22Rv1 (cell line): Measurements from ENCODE around the gene WFS1.

Source experiments
- H3K27ac ChIP-seq: fragments of 450-650 bp; 2 replicates; pipeline ENCODE4 v1.5.1; 2017
- ZFX ChIP-seq: fragments of 450-650 bp; IDR thresholded peaks from 2 replicates; pipeline ENCODE4 v1.6.1; 2017; ENCODE audit warnings: antibody characterized with exemption, borderline replicate concordance
- TF ChIP-seq, protein P1 (sequence below): fragments of 450-650 bp; IDR thresholded peaks from 2 replicates; pipeline ENCODE4 v1.5.1; 2017; ENCODE audit warnings: mild to moderate bottlenecking

The WFS1 gene

DNA sequence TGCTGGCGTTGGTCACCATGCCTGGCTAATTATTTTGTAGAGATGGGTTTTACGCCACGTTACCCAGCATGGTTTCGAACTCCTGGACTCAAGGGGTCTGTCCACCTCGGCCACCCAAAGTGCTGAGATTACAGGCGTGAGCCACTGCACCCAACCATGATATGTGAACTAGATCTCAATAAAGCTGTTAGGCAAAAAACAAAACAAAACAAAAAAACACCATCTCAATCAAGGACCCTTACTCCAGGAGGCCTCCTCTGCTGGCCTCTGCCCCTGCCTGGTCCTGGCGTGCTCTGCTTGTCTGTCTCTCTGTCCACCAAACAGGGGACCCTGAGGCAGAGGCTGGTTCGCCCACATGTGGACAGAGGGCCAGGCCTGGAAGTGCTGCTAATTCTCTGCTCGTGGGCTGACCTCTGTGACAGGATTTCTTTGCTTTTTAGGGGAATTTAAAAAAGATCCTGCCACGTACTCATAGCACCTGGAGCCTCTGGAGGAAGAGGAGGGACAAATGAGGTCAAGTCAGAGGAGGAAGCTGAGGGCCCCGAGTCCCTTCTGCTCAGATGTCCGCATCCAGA lies 32.7 kb upstream of the WFS1 start:
- TF ChIP-seq, protein P1, sequence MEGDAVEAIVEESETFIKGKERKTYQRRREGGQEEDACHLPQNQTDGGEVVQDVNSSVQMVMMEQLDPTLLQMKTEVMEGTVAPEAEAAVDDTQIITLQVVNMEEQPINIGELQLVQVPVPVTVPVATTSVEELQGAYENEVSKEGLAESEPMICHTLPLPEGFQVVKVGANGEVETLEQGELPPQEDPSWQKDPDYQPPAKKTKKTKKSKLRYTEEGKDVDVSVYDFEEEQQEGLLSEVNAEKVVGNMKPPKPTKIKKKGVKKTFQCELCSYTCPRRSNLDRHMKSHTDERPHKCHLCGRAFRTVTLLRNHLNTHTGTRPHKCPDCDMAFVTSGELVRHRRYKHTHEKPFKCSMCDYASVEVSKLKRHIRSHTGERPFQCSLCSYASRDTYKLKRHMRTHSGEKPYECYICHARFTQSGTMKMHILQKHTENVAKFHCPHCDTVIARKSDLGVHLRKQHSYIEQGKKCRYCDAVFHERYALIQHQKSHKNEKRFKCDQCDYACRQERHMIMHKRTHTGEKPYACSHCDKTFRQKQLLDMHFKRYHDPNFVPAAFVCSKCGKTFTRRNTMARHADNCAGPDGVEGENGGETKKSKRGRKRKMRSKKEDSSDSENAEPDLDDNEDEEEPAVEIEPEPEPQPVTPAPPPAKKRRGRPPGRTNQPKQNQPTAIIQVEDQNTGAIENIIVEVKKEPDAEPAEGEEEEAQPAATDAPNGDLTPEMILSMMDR: no peak
- no peak for TF ChIP-seq ZFX
- no peak overlapping the region for H3K27ac ChIP-seq

DNA sequence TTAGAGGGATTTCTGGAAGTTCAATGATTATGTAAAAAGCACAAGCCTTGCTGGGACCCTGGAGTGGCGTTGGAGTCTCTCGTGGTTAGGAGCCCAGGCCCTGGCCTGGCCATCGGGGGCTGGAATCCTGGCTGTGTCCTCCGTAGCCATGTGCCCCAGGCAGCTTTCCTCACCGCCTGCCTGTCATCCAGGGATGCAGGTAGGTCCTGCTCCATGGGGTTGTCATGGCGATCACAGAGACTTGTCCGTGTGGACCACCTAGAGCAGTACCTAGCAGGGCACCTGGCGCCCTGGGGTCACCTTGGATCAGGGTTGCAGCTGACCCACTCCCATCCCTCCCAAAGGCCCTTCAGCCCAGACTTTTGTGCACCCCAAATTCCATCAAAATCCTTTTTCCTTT lies 30.2 kb upstream of the WFS1 start:
- H3K27ac ChIP-seq: no peak overlapping the region
- TF ChIP-seq, protein P1: no peak
- TF ChIP-seq ZFX: no peak

DNA sequence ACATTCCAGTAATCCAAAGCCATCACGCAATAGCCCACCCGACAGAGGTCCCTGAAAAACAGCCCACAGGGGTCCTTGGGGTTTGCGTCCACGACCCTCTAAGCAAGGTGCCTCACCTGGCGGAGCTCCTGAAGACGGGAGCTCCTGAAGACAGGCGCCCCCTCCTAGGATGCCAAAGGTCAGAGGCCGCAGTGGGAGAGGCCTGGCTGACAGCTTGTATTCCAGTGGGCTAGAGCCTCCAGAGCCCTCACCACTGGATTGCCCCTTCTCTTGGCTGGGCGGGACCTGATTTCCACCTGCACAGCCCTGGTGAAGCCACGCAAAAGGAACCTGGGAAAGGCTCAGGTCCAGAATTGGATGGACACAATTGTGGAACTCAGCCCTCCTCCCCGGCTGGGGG lies 29.7 kb upstream of the WFS1 start:
- TF ChIP-seq, protein P1: no peak
- TF ChIP-seq ZFX: no peak
- no peak overlapping the region for H3K27ac ChIP-seq

DNA sequence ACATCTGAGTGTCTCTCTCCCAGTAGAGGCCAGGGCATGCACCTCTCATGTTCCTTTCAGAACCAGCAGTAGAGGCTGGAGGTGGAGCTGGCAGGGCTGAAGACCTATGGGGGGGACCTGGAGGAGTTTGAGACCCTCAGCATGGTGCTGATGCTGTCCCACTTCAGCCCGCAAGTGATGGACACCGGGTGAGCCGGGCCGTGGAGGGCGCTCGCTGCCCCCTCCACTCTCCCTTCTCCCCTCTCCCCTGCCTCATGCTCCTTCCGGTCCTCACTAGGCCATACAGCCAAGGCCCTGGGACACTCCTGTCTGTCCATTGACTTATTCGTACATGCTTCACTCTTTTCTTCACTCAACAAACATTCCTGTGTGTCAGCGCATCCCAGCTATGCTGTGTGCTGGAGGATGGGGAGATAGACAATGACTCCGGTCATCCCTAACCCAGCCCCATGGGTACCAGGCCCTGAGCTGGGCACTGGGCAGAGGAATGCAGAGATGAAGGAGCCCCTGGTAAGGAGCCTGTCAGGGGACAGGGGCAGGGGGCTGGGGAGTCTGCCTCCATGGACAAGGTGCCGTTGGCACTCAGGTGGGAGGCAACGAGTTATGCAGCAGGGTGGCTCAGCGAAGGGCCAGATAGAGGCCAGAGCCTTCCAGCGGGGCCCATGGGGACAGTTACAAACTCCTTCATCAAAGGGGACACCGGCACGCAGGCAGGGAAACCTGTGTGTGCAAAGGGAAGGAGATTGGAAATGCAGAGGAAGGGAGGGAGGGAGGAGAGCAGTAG lies 28.4 kb upstream of the WFS1 start:
- no peak overlapping the region for H3K27ac ChIP-seq
- TF ChIP-seq ZFX: no peak
- TF ChIP-seq, protein P1: no peak

DNA sequence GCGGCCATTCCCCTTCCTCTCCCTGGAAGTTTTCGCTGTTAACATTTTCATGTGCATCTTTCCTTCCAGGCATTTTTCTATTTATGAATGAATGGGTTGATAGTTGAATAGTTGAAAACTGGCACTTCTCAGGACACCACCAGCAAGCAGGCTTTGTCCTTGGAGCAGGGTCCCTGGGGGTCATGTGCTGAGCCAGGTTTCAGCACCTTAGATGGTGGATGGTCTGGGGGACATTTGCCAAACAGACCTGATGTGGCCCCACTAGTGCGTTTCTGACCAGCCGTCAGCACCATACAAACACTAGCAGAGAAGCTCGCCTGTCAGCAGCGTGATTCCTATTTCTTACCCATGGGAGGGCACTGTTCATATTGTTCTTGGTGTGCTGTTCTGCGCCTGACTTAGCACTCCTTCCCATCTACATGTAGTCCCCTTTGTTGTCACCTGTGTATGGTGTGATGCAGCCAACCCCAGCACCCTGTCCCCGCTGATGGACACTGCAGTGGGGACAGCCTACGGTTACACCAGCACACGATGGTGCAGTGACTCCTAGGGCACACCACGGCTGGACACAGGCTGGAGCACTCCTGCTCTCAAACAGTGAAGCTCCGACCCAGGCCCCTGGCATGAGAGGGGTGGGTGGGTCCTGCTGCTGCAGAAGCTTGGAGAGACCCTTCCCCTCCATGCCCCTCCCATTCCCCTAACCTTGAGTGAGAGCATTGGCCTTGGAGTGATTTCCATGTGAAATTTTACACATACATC lies 27.2 kb upstream of the WFS1 start:
- no peak for TF ChIP-seq ZFX
- TF ChIP-seq, protein P1: no peak
- H3K27ac ChIP-seq: no peak overlapping the region

DNA sequence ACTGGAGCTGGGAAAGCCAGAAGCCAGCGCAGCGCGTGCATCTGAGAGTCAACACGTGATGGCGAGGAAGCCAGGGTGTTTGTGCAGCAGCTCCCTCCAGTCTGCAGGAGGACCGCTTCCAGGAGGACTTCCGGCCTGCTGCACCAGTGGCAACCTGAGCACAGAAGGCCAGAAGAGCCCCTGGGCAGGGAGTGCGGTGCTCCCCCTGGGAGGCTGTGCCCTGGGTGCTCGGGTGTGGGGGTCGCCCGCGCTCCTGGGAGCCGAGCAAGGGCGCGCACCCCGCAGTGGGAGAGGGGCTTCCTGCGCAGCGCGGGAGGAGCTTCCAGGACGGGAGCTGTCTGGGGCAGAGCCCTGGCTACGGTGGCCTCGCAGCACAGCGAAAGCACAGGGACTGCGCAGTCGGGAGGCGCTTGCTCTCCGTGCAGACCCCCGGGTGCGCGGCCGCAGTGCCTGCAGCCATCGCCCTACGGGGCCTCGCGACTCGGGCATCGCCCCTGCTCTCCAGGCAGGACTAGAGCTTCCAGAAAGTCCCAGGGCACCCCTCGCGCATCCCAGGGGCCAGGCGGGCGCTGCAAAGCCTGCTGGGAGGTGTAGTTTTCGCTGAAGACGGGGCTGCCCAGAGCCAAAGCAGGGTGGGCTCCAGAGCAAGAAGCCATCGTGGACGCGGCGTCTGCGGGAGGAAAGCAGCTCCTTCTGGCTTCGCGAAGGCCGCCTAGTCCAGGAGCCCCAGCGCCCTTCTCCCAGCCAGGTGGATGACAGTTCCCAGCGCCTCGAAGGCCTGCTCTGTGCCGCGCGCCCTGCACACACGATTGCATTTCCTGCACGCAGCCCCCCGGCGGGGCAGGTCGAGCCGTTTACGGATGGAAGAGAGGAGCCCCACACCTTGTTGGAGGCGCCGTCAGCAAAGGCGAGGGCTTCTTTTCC lies 24.1 kb upstream of the WFS1 start:
- H3K27ac ChIP-seq: no peak overlapping the region
- TF ChIP-seq ZFX: no peak

DNA sequence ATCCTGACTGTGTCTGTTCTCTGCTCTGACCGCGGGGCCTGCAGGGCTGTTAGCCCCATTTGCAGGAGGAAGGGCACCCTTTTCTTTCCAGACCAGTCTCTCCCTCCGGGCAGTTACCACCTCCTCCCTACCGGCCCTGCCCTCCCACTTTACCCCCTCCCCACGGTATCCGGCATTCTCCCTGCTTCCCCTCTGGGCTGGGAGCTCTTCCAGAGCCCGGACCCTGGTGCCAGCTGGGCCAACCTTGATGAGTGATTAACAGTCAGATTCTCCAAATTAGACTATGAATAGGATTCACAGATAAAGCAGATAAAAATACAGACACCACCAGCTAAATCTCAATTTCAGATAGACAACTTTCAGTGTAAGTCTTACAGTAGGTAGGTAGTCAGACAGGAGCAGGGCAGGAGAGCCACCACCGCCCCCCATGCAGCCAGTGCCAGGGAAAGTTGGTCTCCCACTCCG lies 23.4 kb upstream of the WFS1 start:
- H3K27ac ChIP-seq: no peak overlapping the region
- no peak for TF ChIP-seq ZFX
- TF ChIP-seq, protein P1: no peak
